A673 (cell line): Measurements from ENCODE around the gene CTIF.

Experiments
- EZH2 ChIP-seq: fragments of 200-600 bp; sonication (generic); IDR thresholded peaks from 2 replicates; pipeline ENCODE4 v1.6.1; 2017; ENCODE audit warnings: borderline replicate concordance, low read depth, mild to moderate bottlenecking, mixed read lengths, antibody characterized with exemption, low read length; ENCODE audit not compliant: poor library complexity, severe bottlenecking
- TF ChIP-seq, protein P1 (sequence below): fragments of 300-800, 200-600 bp; sonication (generic); conservative IDR thresholded peaks from 2 replicates; pipeline ENCODE4 v1.5.1; 2017; ENCODE audit warnings: low read depth, mild to moderate bottlenecking, antibody characterized with exemption, low read length, moderate library complexity, mixed read lengths

GRCh38 chr18:48809365-48809764 lies 270.5 kb downstream of the CTIF start:
- TF ChIP-seq, protein P1, sequence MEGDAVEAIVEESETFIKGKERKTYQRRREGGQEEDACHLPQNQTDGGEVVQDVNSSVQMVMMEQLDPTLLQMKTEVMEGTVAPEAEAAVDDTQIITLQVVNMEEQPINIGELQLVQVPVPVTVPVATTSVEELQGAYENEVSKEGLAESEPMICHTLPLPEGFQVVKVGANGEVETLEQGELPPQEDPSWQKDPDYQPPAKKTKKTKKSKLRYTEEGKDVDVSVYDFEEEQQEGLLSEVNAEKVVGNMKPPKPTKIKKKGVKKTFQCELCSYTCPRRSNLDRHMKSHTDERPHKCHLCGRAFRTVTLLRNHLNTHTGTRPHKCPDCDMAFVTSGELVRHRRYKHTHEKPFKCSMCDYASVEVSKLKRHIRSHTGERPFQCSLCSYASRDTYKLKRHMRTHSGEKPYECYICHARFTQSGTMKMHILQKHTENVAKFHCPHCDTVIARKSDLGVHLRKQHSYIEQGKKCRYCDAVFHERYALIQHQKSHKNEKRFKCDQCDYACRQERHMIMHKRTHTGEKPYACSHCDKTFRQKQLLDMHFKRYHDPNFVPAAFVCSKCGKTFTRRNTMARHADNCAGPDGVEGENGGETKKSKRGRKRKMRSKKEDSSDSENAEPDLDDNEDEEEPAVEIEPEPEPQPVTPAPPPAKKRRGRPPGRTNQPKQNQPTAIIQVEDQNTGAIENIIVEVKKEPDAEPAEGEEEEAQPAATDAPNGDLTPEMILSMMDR, result no peak
- no peak for TF ChIP-seq EZH2
